ENCODE measurements around the gene FBXL16.

FBXL16 gene

DNA sequence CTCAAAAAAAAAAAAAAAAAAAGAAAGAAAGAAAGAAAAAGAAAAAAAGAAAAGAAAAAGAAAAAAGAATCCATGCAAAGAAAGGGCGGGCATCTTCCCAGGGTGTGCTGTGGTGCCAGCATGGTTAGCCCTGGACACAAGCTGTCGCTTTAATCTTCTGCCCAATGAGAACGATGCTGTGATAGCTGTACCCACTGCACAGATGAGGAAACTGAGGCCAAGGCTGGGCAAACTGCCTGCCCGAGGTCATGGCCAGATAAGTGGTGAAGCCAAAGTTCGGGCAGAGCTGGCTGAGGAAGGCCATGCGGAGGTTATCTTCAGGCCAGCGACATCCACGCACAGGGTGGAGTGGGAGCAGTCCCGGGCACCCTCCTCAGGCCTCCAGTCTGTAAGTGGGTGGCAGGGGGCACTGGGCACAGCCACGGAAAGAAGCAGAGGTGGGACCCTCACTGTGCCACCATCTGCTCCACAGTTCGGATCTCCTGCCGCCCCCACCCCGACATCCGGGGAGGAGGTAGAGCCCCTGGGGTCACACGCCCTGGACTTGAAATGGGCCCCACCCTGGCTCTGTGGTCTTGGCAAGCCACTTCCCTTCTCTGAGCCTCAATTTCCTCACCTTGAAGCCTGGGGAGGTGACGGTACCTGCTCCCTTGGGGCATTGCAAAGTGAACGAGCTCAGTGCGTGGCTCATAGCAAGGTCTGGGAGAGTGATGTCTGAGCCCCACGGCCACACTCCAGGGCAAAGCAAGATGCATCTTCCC is 6.5 kb downstream of the FBXL16 start:
- H3F3A ChIP-seq (ENCODE audit: insufficient read depth, low read length), result no peaks in the 10 kb centered on the region
- H4K20me1 ChIP-seq (ENCODE audit: insufficient read depth, low read length), result no peaks in the 10 kb centered on the region
- H3K9ac ChIP-seq (ENCODE audit: low read length), result no peak overlapping the region
- H3K79me2 ChIP-seq (ENCODE audit: low read length), result no peaks in the 10 kb centered on the region
- no peak overlapping the region for H3K4me3 ChIP-seq (ENCODE audit: low read length)
- DNase-seq, result no peak
- H2AFZ ChIP-seq (ENCODE audit: low read length), result no peak overlapping the region
- no peaks in the 10 kb centered on the region for H3K4me1 ChIP-seq (ENCODE audit: low read length)
- H3K27me3 ChIP-seq (replicated peaks; ENCODE audit: insufficient read depth, low read length), result peaks cover 82% of the 10 kb centered on the region
- H3K36me3 ChIP-seq (replicated peaks; ENCODE audit: insufficient read depth, low read length), result no peaks in the 10 kb centered on the region
- TF ChIP-seq, protein P1, sequence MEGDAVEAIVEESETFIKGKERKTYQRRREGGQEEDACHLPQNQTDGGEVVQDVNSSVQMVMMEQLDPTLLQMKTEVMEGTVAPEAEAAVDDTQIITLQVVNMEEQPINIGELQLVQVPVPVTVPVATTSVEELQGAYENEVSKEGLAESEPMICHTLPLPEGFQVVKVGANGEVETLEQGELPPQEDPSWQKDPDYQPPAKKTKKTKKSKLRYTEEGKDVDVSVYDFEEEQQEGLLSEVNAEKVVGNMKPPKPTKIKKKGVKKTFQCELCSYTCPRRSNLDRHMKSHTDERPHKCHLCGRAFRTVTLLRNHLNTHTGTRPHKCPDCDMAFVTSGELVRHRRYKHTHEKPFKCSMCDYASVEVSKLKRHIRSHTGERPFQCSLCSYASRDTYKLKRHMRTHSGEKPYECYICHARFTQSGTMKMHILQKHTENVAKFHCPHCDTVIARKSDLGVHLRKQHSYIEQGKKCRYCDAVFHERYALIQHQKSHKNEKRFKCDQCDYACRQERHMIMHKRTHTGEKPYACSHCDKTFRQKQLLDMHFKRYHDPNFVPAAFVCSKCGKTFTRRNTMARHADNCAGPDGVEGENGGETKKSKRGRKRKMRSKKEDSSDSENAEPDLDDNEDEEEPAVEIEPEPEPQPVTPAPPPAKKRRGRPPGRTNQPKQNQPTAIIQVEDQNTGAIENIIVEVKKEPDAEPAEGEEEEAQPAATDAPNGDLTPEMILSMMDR (IDR thresholded peaks at IDR 0.05; ENCODE audit: low read length), result no peak
- TF ChIP-seq EZH2 (optimal IDR thresholded peaks at IDR 0.05; ENCODE audit: low read depth, low read length) (no peak), EZH2phosphoT487 (IDR thresholded peaks at IDR 0.05; ENCODE audit: low read length) (no peak)
- no peak overlapping the region for H3K27ac ChIP-seq (ENCODE audit: low read length)
- no peaks in the 10 kb centered on the region for H3K9me3 ChIP-seq (replicated peaks; ENCODE audit: insufficient read depth, low read length)
- no peak overlapping the region for H3K4me2 ChIP-seq (ENCODE audit: low read depth, low read length)
- no peaks in the 10 kb centered on the region for H3K9me2 ChIP-seq (replicated peaks; ENCODE audit: insufficient read depth, low read length)

DNA sequence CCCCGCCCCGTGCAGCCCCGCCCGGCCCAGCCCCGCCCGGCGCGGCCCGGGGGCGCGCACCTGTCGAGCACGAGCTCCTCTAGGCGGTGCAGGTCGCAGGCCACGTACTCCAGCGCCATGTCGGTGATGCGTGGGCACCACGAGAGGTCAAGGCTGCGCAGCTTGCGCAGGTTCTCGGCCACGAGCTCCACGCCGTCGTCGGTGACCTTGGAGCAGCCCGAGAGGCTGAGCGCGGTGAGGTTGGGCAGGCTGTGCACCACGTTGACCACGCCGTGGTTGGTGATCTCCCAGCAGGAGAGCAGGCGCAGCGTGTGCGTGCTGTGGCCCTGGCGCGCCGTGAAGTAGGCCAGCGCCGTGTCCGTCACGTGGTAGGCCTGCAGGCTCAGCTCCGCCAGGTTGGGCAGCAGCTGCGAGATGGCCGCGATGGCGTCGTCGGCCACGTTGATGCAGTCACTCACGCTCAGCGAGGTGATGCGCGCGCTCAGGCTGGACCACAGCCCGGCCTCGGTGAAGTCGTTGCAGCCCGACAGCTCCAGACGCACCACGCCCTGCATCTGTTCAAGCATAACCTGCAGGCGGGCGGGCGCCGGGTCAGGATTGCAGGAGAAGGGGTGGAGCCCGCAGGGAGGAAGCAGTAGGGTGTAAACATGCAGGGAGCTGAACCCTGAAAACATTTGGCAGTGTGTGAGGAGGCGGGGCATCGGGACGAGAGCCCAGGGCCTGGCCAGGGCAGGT is 10.1 kb downstream of the FBXL16 start:
- H3K27me3 ChIP-seq (replicated peaks; ENCODE audit: insufficient read depth, low read length), result peaks cover 79% of the 10 kb centered on the region
- H3K27ac ChIP-seq (ENCODE audit: low read length), result no peak overlapping the region
- no peak overlapping the region for H3K4me2 ChIP-seq (ENCODE audit: low read depth, low read length)
- H3K9me2 ChIP-seq (replicated peaks; ENCODE audit: insufficient read depth, low read length), result no peaks in the 10 kb centered on the region
- no peaks in the 10 kb centered on the region for H3F3A ChIP-seq (ENCODE audit: insufficient read depth, low read length)
- H3K4me1 ChIP-seq (ENCODE audit: low read length), result no peaks in the 10 kb centered on the region
- DNase-seq, result no peak
- H3K36me3 ChIP-seq (replicated peaks; ENCODE audit: insufficient read depth, low read length), result no peaks in the 10 kb centered on the region
- no peak overlapping the region for H3K9ac ChIP-seq (ENCODE audit: low read length)
- no peaks in the 10 kb centered on the region for H4K20me1 ChIP-seq (ENCODE audit: insufficient read depth, low read length)
- TF ChIP-seq EZH2 (optimal IDR thresholded peaks at IDR 0.05; ENCODE audit: low read depth, low read length) (no peak), EZH2phosphoT487 (IDR thresholded peaks at IDR 0.05; ENCODE audit: low read length) (no peak)
- TF ChIP-seq, protein P1 (IDR thresholded peaks at IDR 0.05; ENCODE audit: low read length), result no peak
- no peaks in the 10 kb centered on the region for H3K79me2 ChIP-seq (ENCODE audit: low read length)
- no peaks in the 10 kb centered on the region for H3K9me3 ChIP-seq (replicated peaks; ENCODE audit: insufficient read depth, low read length)
- no peak overlapping the region for H3K4me3 ChIP-seq (ENCODE audit: low read length)
- H2AFZ ChIP-seq (ENCODE audit: low read length), result no peak overlapping the region

DNA sequence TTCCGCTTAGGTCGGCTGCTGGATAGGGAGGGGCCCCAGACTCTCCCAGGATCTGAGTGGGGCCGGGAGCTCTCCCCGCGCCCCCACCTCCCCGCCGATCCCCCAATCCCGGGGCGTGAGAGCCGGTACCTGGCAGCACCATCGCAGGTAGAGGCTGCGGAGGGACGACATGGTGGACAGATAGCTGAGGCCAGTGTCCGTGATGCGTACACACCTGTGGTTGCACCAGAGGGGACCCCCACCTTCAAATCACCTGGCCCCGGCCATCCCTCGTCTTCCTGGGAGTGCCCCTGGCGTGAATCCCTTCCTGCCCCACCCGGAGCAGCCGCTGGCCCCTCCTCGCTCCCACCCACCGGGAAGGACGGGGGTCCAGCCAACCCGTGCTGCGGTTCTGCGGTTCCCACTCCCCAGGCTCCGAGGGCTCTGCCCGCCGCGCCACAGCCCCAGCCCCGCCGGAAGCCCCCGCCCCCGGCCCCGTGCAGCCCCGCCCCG is 10.7 kb downstream of the FBXL16 start:
- Histone ChIP-seq H3K36me3 (replicated peaks; ENCODE audit: insufficient read depth, low read length) (no peaks in the 10 kb centered on the region), H3K9me3 (replicated peaks; ENCODE audit: insufficient read depth, low read length) (no peaks in the 10 kb centered on the region), H2AFZ (ENCODE audit: low read length) (no peak overlapping the region)

More for the DNA sequence above, 10.7 kb downstream of the FBXL16 start:
- peaks cover 73% of the 10 kb centered on the region for H3K27me3 ChIP-seq (replicated peaks; ENCODE audit: insufficient read depth, low read length)
- no peaks in the 10 kb centered on the region for H4K20me1 ChIP-seq (ENCODE audit: insufficient read depth, low read length)
- H3F3A ChIP-seq (ENCODE audit: insufficient read depth, low read length), result no peaks in the 10 kb centered on the region
- H3K27ac ChIP-seq (ENCODE audit: low read length), result no peak overlapping the region
- no peak for DNase-seq
- no peaks in the 10 kb centered on the region for H3K4me1 ChIP-seq (ENCODE audit: low read length)
- no peaks in the 10 kb centered on the region for H3K9me2 ChIP-seq (replicated peaks; ENCODE audit: insufficient read depth, low read length)
- H3K9ac ChIP-seq (ENCODE audit: low read length), result no peak overlapping the region
- no peak overlapping the region for H3K4me3 ChIP-seq (ENCODE audit: low read length)
- no peaks in the 10 kb centered on the region for H3K79me2 ChIP-seq (ENCODE audit: low read length)
- H3K4me2 ChIP-seq (ENCODE audit: low read depth, low read length), result no peak overlapping the region
- TF ChIP-seq EZH2 (optimal IDR thresholded peaks at IDR 0.05; ENCODE audit: low read depth, low read length) (no peak), EZH2phosphoT487 (IDR thresholded peaks at IDR 0.05; ENCODE audit: low read length) (no peak)
- TF ChIP-seq, protein P1 (IDR thresholded peaks at IDR 0.05; ENCODE audit: low read length), result no peak
